ENCODE results near the gene PRKAB1. TPM values are rescaled to one million over a fixed set of nuclear protein-coding genes. Genes with fewer than 3 reads are reported as not detected.

Gene PRKAB1
- total RNA-seq, 3 donors from 2014 or later (not counting 1 experiment from before 2014, with no cell fraction given): 21.8 to 34.6 (median 23.5) TPM

- Histone ChIP-seq H3K4me1 (ENCODE audit: control insufficient read depth, insufficient read depth, low read length) (peaks cover 6% of the 10 kb centered on the region), H3K27ac (ENCODE audit: low read length) (no peak overlapping the region), H3K9me3 (ENCODE audit: control insufficient read depth, insufficient read depth, low read length) (no peaks in the 10 kb centered on the region), H3K27me3 (ENCODE audit: control insufficient read depth, insufficient read depth, low read length) (no peaks in the 10 kb centered on the region), H3K4me3 (ENCODE audit: low read length) (no peak overlapping the region), H3K36me3 (ENCODE audit: control insufficient read depth, insufficient read depth, low read length) (peaks cover 61% of the 10 kb centered on the region)
- H3K9me3 Mint-ChIP-seq: no peaks in the 10 kb centered on the region
- no peak for TF ChIP-seq CTCF (IDR thresholded peaks at IDR 0.05)
- intact Hi-C loops (cut with micrococcal nuclease): no loop called here
- H3K36me3 Mint-ChIP-seq: peaks cover 8% of the 10 kb centered on the region
- no peaks in the 10 kb centered on the region for H3K27me3 Mint-ChIP-seq (ENCODE audit: low read depth in 2 of 2)
- H3K4me1 Mint-ChIP-seq: no peaks in the 10 kb centered on the region
- no peak overlapping the region for H3K4me3 Mint-ChIP-seq
- H3K27ac Mint-ChIP-seq: no peak overlapping the region
- ATAC-seq (no peak), DNase-seq (no peak)
- WGBS (ENCODE audit: insufficient coverage): 98% methylated on average over 8 of the region's 8 CpGs
These were observed 13.2 kb downstream of the PRKAB1 start for GRCh38 chr12:119681111-119681510.

- H3K27me3 ChIP-seq (ENCODE audit: control insufficient read depth, insufficient read depth, low read length): no peaks in the 10 kb centered on the region
- ATAC-seq (no peak), DNase-seq (no peak)
- Mint-ChIP-seq H3K27me3 (ENCODE audit: low read depth in 2 of 2) (no peaks in the 10 kb centered on the region), H3K4me3 (no peak overlapping the region), H3K36me3 (peaks cover 2% of the 10 kb centered on the region), H3K4me1 (no peaks in the 10 kb centered on the region), H3K9me3 (no peaks in the 10 kb centered on the region), H3K27ac (peak overlapping the region; percentile 64 to 67)
- WGBS (ENCODE audit: insufficient coverage): 87% methylated on average over 8 of the region's 9 CpGs
- no peaks in the 10 kb centered on the region for H3K9me3 ChIP-seq (ENCODE audit: control insufficient read depth, insufficient read depth, low read length)
- peak overlapping the region; percentile 61 for H3K27ac ChIP-seq (ENCODE audit: low read length)
- H3K4me1 ChIP-seq (ENCODE audit: control insufficient read depth, insufficient read depth, low read length): peaks cover 6% of the 10 kb centered on the region
- H3K4me3 ChIP-seq (ENCODE audit: low read length): no peak overlapping the region
- intact Hi-C loops (cut with micrococcal nuclease): no loop called here
- H3K36me3 ChIP-seq (ENCODE audit: control insufficient read depth, insufficient read depth, low read length): peaks cover 52% of the 10 kb centered on the region
- no peak for TF ChIP-seq CTCF (IDR thresholded peaks at IDR 0.05)
These were observed 14.1 kb downstream of the PRKAB1 start for GRCh38 chr12:119681728-119682638.

- Histone ChIP-seq H3K4me3 (ENCODE audit: low read length) (no peak overlapping the region), H3K9me3 (ENCODE audit: control insufficient read depth, insufficient read depth, low read length) (no peaks in the 10 kb centered on the region), H3K36me3 (ENCODE audit: control insufficient read depth, insufficient read depth, low read length) (peaks cover 45% of the 10 kb centered on the region), H3K4me1 (ENCODE audit: control insufficient read depth, insufficient read depth, low read length) (peaks cover 6% of the 10 kb centered on the region), H3K27ac (ENCODE audit: low read length) (peak overlapping the region; percentile 61), H3K27me3 (ENCODE audit: control insufficient read depth, insufficient read depth, low read length) (no peaks in the 10 kb centered on the region)
- intact Hi-C loops (cut with micrococcal nuclease): no loop called here
- WGBS (ENCODE audit: insufficient coverage): 48% methylated on average over 3 of the region's 3 CpGs
- Mint-ChIP-seq H3K27ac (peak overlapping the region; percentile 64 to 67), H3K27me3 (ENCODE audit: low read depth in 2 of 2) (no peaks in the 10 kb centered on the region), H3K9me3 (no peaks in the 10 kb centered on the region), H3K36me3 (no peaks in the 10 kb centered on the region), H3K4me3 (no peak overlapping the region), H3K4me1 (no peaks in the 10 kb centered on the region)
- ATAC-seq (no peak), DNase-seq (no peak)
- TF ChIP-seq CTCF (IDR thresholded peaks at IDR 0.05): no peak
These were observed 14.8 kb downstream of the PRKAB1 start for GRCh38 chr12:119682639-119683252.
